Osteocyte (in vitro differentiated cells): Measurements from ENCODE around the gene KXD1. TPM values are rescaled to one million over a fixed set of nuclear protein-coding genes. Genes with fewer than 3 reads are reported as not detected.

Experiments
- DNase-seq: peaks from one replicate; pipeline ENCODE4 v3.0.0; 2021; ENCODE audit warnings: mixed read lengths; ENCODE audit not compliant: unreplicated experiment; ENCODE audit errors: extremely low spot score
- H3K27ac Mint-ChIP-seq: one replicate; pipeline ENCODE4 v1.8.0; 2021; ENCODE audit warnings: mild to moderate bottlenecking, mixed read lengths; ENCODE audit not compliant: unreplicated experiment
- H3K27me3 Mint-ChIP-seq: one replicate; pipeline ENCODE4 v1.8.0; 2021; ENCODE audit warnings: mixed read lengths; ENCODE audit not compliant: unreplicated experiment
- H3K36me3 Mint-ChIP-seq: one replicate; pipeline ENCODE4 v1.8.0; 2021; ENCODE audit warnings: mixed read lengths; ENCODE audit not compliant: unreplicated experiment
- H3K4me1 Mint-ChIP-seq: one replicate; pipeline ENCODE4 v1.8.0; 2021; ENCODE audit warnings: mixed read lengths; ENCODE audit not compliant: unreplicated experiment
- H3K4me3 Mint-ChIP-seq: one replicate; pipeline ENCODE4 v1.8.0; 2021; ENCODE audit warnings: mild to moderate bottlenecking, moderate library complexity, mixed read lengths; ENCODE audit not compliant: unreplicated experiment
- H3K9me3 Mint-ChIP-seq: one replicate; pipeline ENCODE4 v1.8.0; 2021; ENCODE audit warnings: mixed read lengths; ENCODE audit not compliant: unreplicated experiment
- total RNA-seq: library from RNA; stranded (reverse); gene quantifications from 2 replicates; pipeline ENCODE4 v1.2.1, GENCODE V29; 2021
- TF ChIP-seq, protein P1 (sequence below): fragments of 200-600 bp; sonication (generic); IDR thresholded peaks from 2 replicates; pipeline ENCODE4 v1.5.0; 2021; ENCODE audit warnings: antibody characterized with exemption, mild to moderate bottlenecking, moderate library complexity

The KXD1 gene
- total RNA-seq, 1 donor from 2014 or later: 66.5 TPM

DNA sequence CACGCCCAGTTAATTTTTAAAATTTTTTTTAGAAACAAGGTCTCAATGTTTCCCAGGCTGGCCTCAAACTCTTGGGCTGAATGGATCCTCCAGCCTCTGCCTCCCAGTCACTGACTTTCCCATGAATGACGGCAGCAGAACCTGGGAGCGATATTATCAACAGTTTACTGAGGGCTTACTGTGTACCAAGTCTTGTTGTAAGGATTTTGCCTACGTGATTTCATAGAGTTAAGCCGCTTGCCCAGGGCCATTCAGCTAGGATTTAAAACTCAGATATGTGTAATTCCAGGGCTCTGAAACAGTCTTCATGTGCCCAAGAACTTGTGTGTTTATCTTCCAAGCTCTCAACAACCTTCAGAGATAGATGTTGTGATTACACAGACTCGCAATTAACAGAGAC lies 6.0 kb upstream of the KXD1 start:
- no peak for DNase-seq
- no peak overlapping the region for H3K27ac Mint-ChIP-seq
- TF ChIP-seq, protein P1, sequence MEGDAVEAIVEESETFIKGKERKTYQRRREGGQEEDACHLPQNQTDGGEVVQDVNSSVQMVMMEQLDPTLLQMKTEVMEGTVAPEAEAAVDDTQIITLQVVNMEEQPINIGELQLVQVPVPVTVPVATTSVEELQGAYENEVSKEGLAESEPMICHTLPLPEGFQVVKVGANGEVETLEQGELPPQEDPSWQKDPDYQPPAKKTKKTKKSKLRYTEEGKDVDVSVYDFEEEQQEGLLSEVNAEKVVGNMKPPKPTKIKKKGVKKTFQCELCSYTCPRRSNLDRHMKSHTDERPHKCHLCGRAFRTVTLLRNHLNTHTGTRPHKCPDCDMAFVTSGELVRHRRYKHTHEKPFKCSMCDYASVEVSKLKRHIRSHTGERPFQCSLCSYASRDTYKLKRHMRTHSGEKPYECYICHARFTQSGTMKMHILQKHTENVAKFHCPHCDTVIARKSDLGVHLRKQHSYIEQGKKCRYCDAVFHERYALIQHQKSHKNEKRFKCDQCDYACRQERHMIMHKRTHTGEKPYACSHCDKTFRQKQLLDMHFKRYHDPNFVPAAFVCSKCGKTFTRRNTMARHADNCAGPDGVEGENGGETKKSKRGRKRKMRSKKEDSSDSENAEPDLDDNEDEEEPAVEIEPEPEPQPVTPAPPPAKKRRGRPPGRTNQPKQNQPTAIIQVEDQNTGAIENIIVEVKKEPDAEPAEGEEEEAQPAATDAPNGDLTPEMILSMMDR: no peak
- no peaks in the 10 kb centered on the region for H3K9me3 Mint-ChIP-seq
- H3K36me3 Mint-ChIP-seq: no peaks in the 10 kb centered on the region
- H3K27me3 Mint-ChIP-seq: no peaks in the 10 kb centered on the region
- H3K4me1 Mint-ChIP-seq: no peaks in the 10 kb centered on the region
- H3K4me3 Mint-ChIP-seq: no peak overlapping the region

DNA sequence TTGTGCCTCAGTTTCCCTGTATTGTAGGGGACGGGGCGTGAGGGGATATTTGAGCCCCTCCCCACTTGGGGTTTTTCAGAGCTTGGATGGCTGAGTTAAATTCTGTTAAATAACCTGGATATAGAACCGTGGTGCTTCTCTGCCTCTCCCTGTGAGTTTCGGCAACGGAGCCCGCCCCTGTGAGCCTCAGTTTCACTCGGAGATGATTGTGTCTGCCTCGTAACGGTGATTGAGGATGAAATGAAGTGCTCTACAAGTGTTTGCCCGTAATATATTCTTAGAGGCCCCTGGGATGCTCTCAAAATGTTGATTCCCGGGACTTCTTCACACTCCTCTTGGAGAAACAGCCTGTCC lies 509 bp downstream of the KXD1 start:
- Mint-ChIP-seq H3K36me3 (peaks cover 9% of the 10 kb centered on the region), H3K9me3 (no peaks in the 10 kb centered on the region), H3K4me3 (peak overlapping the region; percentile 92), H3K27ac (peak overlapping the region; percentile 92), H3K4me1 (peaks cover 11% of the 10 kb centered on the region), H3K27me3 (no peaks in the 10 kb centered on the region)
- no peak for DNase-seq
- TF ChIP-seq, protein P1: no peak

DNA sequence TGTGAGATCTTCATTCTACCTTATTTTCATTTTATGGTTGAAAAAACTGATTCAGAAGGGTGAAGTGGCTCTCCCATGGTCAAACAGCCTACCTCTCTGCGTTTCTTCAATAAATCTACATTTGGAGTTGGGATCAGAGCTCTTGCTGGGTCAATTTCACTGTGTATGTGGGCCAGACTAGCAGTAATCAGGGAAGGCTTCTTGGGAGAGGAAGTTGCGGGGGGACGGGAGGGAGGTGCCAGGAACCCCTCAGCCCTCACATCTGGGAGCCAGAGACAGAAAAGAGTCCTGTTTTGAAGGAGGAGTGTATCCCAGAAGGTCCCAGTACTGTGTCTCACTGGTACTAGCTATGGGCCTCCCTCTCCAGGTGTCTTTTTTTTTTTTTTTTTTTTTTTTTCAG lies 934 bp downstream of the KXD1 start:
- no peak for DNase-seq
- peaks cover 10% of the 10 kb centered on the region for H3K36me3 Mint-ChIP-seq
- no peaks in the 10 kb centered on the region for H3K27me3 Mint-ChIP-seq
- H3K9me3 Mint-ChIP-seq: no peaks in the 10 kb centered on the region
- TF ChIP-seq, protein P1: no peak
- H3K4me1 Mint-ChIP-seq: peaks cover 11% of the 10 kb centered on the region
- peak overlapping the region; percentile 92 for H3K4me3 Mint-ChIP-seq
- H3K27ac Mint-ChIP-seq: peak overlapping the region; percentile 92

DNA sequence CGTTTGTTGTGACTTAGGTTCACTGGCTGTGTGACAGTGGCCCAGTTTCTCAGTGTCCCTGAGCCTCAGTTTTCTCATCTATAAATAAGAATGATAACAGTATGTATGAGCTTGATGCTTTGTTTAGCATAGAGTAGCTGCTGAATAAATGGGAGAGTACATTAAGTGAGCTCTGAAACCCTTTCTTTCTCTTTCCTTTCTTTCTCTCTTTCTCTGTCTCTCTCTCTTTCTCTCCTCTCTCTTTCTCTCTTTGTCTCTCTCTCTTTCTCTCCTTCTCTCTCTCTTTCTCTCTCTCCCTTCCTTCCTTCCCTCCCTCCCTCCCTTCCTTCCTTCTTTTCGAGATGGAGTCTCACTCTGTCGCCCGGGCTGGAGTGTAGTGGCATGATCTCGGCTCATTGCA lies 2.0 kb downstream of the KXD1 start:
- no peak overlapping the region for H3K4me3 Mint-ChIP-seq
- TF ChIP-seq, protein P1: no peak
- peak overlapping the region; percentile 92 for H3K27ac Mint-ChIP-seq
- DNase-seq: no peak
- no peaks in the 10 kb centered on the region for H3K9me3 Mint-ChIP-seq
- no peaks in the 10 kb centered on the region for H3K27me3 Mint-ChIP-seq
- peaks cover 11% of the 10 kb centered on the region for H3K4me1 Mint-ChIP-seq
- peaks cover 14% of the 10 kb centered on the region for H3K36me3 Mint-ChIP-seq

- Mint-ChIP-seq H3K4me1 (peaks cover 11% of the 10 kb centered on the region), H3K4me3 (no peak overlapping the region), H3K9me3 (no peaks in the 10 kb centered on the region), H3K36me3 (peaks cover 25% of the 10 kb centered on the region), H3K27me3 (no peaks in the 10 kb centered on the region), H3K27ac (no peak overlapping the region)
- TF ChIP-seq, protein P1: no peak
- no peak for DNase-seq
These were observed 4.4 kb downstream of the KXD1 start for GRCh38 chr19:18562086-18562485.
